NCI-H2107 treated with DMSO at 0.1 percent for 48 hours (cell line): ENCODE measurements around the gene ELOVL2.

Experiments
- DNase-seq: peaks from one replicate; lab custom pipeline; 2025; ENCODE audit not compliant: unreplicated experiment; lab: John Stamatoyannopoulos, UW

ELOVL2 gene

GRCh38 chr6:10933126-10933525 is 111.0 kb downstream of the ELOVL2 start:
- DNase-seq = no peak
